Ascending aorta (tissue), 2 donors: Measurements from ENCODE around the gene APBB2. TPM values are rescaled to one million over a fixed set of nuclear protein-coding genes. Genes with fewer than 3 reads are reported as not detected.

Experiments used
- DNase-seq, 2 donors: peaks; one replicate each; pipeline ENCODE4 v3.0.0-alpha.2; 2019; ENCODE audit warnings: low spot score in 2 of 2
- H3K27ac ChIP-seq, 2 donors: fragments of 200-600 bp; sonication (generic); one replicate each; pipeline ENCODE4 v1.5.1; 2016 to 2017; ENCODE audit warnings: mild to moderate bottlenecking in 1 of 2
- H3K27me3 ChIP-seq: fragments of 200-600 bp; sonication (generic); one replicate; pipeline ENCODE4 v1.5.1; 2017
- H3K36me3 ChIP-seq, 2 donors: fragments of 200-600 bp; sonication (generic); one replicate each; pipeline ENCODE4 v1.5.1; 2016
- H3K4me1 ChIP-seq, 2 donors: fragments of 200-600 bp; sonication (generic); one replicate each; pipeline ENCODE4 v1.5.1; 2016 to 2017; ENCODE audit warnings: mild to moderate bottlenecking in 1 of 2
- H3K4me3 ChIP-seq, 2 donors: fragments of 200-600 bp; sonication (generic); one replicate each; pipeline ENCODE4 v1.5.1; 2016 to 2017; ENCODE audit warnings: mild to moderate bottlenecking in 1 of 2
- H3K9me3 ChIP-seq, 2 donors: fragments of 200-600 bp; sonication (generic); one replicate each; pipeline ENCODE4 v1.5.1; 2016
- intact Hi-C: fragments of 100-400 bp; cut with DNase I; formaldehyde crosslinking; loops from one replicate; pipeline ENCODE4 v1.15.1; 2023
- total RNA-seq: library from RNA; depleted of rRNA; stranded (reverse); fragments of >200 nt; gene quantifications from one replicate; pipeline ENCODE4 v1.1.0, GENCODE V29; 2016
- TF ChIP-seq, protein P1 (sequence below), 3 experiments: fragments of 200-600 bp in 2 of 3; fragments of 450-650 bp in 1 of 3; sonication (generic) in 2 of 3; IDR thresholded peaks; one replicate each; pipeline ENCODE4 v1.5.1; 2016 to 2019; ENCODE audit warnings: antibody characterized with exemption in 3 of 3, mild to moderate bottlenecking in 1 of 3, moderate library complexity in 1 of 3

The APBB2 gene
- total RNA-seq, 1 donor from 2014 or later, result 51.4 TPM

DNA sequence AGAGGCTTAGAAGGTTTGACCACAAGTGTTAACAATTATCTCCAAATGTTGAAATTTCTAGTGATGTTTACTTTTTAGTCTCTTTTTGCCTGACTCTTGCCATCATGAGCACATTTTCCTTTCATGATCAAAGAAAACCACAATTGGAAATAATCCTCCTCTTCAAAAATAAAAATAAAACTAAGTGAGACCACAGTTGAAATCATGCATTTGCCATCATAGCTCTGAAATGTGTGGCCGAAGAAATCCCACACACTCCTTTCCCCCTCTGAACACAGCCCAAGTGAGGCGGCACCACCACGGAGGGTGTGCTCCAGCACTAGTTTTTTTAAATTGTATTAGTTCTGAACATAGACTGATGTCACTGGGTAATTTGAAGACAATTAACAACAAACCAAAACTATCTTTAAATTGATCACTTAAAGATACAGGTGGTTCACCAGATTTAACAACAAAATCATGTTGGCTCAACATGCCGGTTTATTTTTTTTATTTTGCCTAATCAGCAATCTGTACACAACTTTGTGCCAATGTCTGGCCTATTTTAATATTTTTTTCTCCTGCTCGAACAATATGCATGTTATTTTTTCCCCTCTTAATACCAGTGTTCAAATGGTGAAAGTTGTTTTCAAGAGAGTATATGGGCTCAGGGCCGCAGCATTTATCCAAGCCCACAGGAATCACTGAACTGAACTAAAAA is 17.6 kb downstream of the APBB2 start:
- Histone ChIP-seq H3K27ac (no peak overlapping the region), H3K36me3 (no peaks in the 10 kb centered on the region), H3K4me3 (no peak overlapping the region), H3K9me3 (no peaks in the 10 kb centered on the region), H3K27me3 (no peaks in the 10 kb centered on the region), H3K4me1 (peaks cover 0 to 14% of the 10 kb centered on the region in 2 donors)
- TF ChIP-seq, protein P1, sequence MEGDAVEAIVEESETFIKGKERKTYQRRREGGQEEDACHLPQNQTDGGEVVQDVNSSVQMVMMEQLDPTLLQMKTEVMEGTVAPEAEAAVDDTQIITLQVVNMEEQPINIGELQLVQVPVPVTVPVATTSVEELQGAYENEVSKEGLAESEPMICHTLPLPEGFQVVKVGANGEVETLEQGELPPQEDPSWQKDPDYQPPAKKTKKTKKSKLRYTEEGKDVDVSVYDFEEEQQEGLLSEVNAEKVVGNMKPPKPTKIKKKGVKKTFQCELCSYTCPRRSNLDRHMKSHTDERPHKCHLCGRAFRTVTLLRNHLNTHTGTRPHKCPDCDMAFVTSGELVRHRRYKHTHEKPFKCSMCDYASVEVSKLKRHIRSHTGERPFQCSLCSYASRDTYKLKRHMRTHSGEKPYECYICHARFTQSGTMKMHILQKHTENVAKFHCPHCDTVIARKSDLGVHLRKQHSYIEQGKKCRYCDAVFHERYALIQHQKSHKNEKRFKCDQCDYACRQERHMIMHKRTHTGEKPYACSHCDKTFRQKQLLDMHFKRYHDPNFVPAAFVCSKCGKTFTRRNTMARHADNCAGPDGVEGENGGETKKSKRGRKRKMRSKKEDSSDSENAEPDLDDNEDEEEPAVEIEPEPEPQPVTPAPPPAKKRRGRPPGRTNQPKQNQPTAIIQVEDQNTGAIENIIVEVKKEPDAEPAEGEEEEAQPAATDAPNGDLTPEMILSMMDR (IDR thresholded peaks at IDR 0.05), result no peak
- intact Hi-C loops, result no loop called here
- no peak for DNase-seq

DNA sequence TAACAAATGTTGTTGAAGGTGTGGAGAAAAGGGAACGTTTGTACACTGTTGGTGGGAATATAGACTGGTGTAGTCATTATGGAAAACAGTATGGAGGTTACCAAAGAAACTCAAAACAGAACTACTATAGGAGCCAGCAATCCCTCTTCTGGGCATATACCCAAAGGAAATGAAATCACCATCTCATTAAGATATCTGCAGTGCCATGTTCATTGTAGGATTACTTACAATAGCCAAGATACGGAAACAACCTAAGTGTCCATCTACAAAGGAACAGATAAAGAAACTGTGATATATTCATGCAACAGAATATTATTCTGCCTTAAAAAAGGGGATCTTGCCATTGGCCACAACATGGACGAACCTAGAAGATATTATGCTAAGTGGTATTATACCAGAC is 22.2 kb downstream of the APBB2 start:
- Histone ChIP-seq H3K27ac (no peak overlapping the region), H3K27me3 (no peaks in the 10 kb centered on the region), H3K9me3 (no peaks in the 10 kb centered on the region), H3K4me1 (peaks cover 0 to under 1% of the 10 kb centered on the region in 2 donors), H3K4me3 (no peak overlapping the region), H3K36me3 (no peaks in the 10 kb centered on the region)
- no peak for DNase-seq
- intact Hi-C loops, result no loop called here
- TF ChIP-seq, protein P1 (IDR thresholded peaks at IDR 0.05), result no peak

DNA sequence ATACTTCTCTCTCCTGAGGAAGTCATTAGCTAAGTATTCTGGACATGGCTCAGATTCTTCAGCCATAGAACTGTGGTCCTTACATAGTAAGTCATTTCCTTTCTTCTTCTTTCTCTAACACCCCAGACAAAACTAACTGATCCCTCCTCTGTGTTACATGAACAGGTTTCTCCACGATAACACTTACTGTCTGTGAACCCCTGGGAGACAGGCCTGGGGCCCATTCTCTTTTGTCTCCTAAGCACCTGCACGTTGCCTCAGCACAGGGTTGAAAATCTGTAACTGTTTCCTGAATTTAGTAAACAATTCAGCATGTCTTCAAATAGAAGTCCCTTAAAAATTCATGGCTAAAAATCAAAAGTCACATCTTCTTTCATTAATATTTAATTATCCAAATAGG is 24.7 kb downstream of the APBB2 start:
- peaks cover 0 to 6% of the 10 kb centered on the region in 2 donors for H3K4me1 ChIP-seq
- no peak overlapping the region for H3K4me3 ChIP-seq
- intact Hi-C loops, result no loop called here
- no peak overlapping the region for H3K27ac ChIP-seq
- no peaks in the 10 kb centered on the region for H3K9me3 ChIP-seq
- no peak for DNase-seq
- no peaks in the 10 kb centered on the region for H3K27me3 ChIP-seq
- H3K36me3 ChIP-seq, result no peaks in the 10 kb centered on the region
- TF ChIP-seq, protein P1 (IDR thresholded peaks at IDR 0.05), result no peak

DNA sequence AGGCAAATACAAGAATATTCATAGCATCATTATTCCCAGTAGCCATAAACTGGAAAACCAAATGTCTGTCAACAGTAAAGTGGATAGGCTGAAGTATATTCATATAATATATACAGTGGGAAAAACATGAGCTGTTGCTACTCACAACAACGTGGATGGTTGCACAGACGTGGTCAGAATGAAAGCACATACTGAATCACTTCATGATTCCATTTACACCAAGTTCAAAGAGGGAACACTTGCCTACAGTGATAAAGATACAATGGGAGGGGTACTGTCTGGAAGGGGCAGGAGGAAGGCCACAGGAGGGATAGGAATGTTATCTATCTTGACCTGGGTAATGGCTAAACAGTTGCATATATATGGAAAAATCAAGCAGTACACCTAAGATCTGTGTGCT is 25.3 kb downstream of the APBB2 start:
- no peak overlapping the region for H3K27ac ChIP-seq
- no peaks in the 10 kb centered on the region for H3K27me3 ChIP-seq
- intact Hi-C loops, result no loop called here
- no peak for DNase-seq
- H3K36me3 ChIP-seq, result no peaks in the 10 kb centered on the region
- H3K9me3 ChIP-seq, result no peaks in the 10 kb centered on the region
- TF ChIP-seq, protein P1 (IDR thresholded peaks at IDR 0.05), result no peak
- H3K4me1 ChIP-seq, result peaks cover 0 to 6% of the 10 kb centered on the region in 2 donors
- no peak overlapping the region for H3K4me3 ChIP-seq

DNA sequence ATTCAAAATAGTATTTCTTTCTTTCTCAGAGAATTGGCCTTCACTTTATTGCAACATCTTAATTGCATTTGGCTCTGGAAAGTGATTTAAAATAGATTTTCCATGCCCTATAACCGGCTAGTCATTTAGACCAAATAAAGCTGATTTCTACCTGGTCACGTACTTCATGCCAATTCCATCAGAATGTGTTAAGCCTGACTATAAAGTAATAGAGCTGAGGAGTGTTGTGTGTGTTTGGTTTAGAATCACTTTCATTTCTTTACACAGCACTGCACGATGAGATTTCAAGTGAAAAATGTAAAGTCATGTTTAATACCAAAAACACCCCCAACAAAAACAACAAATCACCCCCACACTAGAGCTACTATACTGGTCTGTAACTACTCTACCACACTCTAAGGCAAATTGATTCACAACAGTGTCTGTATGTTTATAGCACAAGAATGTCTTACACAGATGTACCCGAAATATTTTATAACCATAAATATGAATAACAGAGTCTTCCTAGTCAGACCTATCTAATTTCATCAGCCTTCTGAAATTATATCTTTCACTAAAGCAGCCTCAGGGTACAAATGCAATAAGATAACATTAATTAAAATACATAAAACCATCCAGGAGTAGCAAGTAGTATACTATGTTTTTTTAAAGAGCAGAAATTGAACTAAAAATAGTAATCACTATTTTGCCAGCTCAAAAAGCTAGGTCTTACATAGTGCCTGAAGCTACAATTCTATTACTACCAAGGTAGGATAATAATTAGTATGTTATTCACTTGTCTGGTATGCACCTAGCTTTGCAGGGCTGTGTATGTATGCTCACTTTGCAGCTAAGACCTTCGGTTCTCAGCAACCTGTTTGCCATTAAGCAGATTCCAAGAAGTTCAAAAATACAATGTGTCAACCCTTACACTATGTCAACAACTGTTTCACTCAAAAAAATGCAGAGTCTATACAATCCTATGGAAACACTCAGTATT is 28.4 kb downstream of the APBB2 start:
- peak overlapping the region in 1 of 2 donors; percentile 19 for H3K4me3 ChIP-seq
- no peaks in the 10 kb centered on the region for H3K9me3 ChIP-seq
- intact Hi-C loops, result no loop called here
- TF ChIP-seq, protein P1 (IDR thresholded peaks at IDR 0.05), result no peak
- peaks cover 0 to 6% of the 10 kb centered on the region in 2 donors for H3K4me1 ChIP-seq
- no peaks in the 10 kb centered on the region for H3K36me3 ChIP-seq
- no peaks in the 10 kb centered on the region for H3K27me3 ChIP-seq
- H3K27ac ChIP-seq, result no peak overlapping the region
- no peak for DNase-seq
